Neural cell (in vitro differentiated cells): ENCODE measurements around the gene IL3. TPM values are rescaled to one million over a fixed set of nuclear protein-coding genes. Genes with fewer than 3 reads are reported as not detected.

Experiments used
- H2AFZ ChIP-seq: fragments of 200-600, 300-800 bp; sonication (generic), shearing (Covaris generic); 2 replicates; pipeline ENCODE4 v1.6.0; 2014; ENCODE audit warnings: low read depth, mild to moderate bottlenecking, antibody characterized with exemption, low read length, moderate library complexity
- H3F3A ChIP-seq: fragments of 200-600 bp; shearing (Covaris generic); 2 replicates; pipeline ENCODE4 v1.6.1; 2016; ENCODE audit warnings: mild to moderate bottlenecking, moderate library complexity, mixed read lengths, antibody characterized with exemption, low read length; ENCODE audit not compliant: insufficient read depth, poor library complexity, severe bottlenecking
- H3K27ac ChIP-seq: fragments of 200-600, 300-800 bp; sonication (generic), shearing (Covaris generic); 2 replicates; pipeline ENCODE4 v1.5.1; 2014; ENCODE audit warnings: mild to moderate bottlenecking, low read length, moderate library complexity
- H3K27me3 ChIP-seq: fragments of 300-800, 200-600 bp; sonication (generic), shearing (Covaris generic); 2 replicates; pipeline ENCODE4 v1.6.0; 2014; ENCODE audit warnings: mild to moderate bottlenecking, low read depth, low read length, moderate library complexity; ENCODE audit not compliant: insufficient read depth
- H3K36me3 ChIP-seq: fragments of 300-800, 200-600 bp; sonication (generic), shearing (Covaris generic); 2 replicates; pipeline ENCODE4 v1.5.1; 2014; ENCODE audit warnings: mild to moderate bottlenecking, antibody characterized with exemption, low read length, moderate library complexity; ENCODE audit not compliant: insufficient read depth
- H3K4me2 ChIP-seq: fragments of 300-800, 200-600 bp; sonication (generic), shearing (Covaris generic); 2 replicates; pipeline ENCODE4 v1.6.0; 2014; ENCODE audit warnings: mild to moderate bottlenecking, low read length
- H3K4me3 ChIP-seq: fragments of 300-800, 200-600 bp; sonication (generic), shearing (Covaris generic); 2 replicates; pipeline ENCODE4 v1.5.1; 2014; ENCODE audit warnings: mild to moderate bottlenecking, low read length, moderate library complexity
- H3K79me2 ChIP-seq: fragments of 200-600 bp; shearing (Covaris generic); replicated peaks from 2 replicates; pipeline ENCODE4 v1.6.0; 2014; ENCODE audit warnings: mild to moderate bottlenecking, low read length, moderate library complexity; ENCODE audit not compliant: insufficient read depth
- H3K9ac ChIP-seq: fragments of 300-800, 200-600 bp; sonication (generic), shearing (Covaris generic); 2 replicates; pipeline ENCODE4 v1.6.1; 2016; ENCODE audit warnings: mild to moderate bottlenecking, low read length, mixed read lengths
- H3K9me2 ChIP-seq: fragments of 200-600 bp; shearing (Covaris generic); 2 replicates; pipeline ENCODE4 v1.6.1; 2016; ENCODE audit warnings: mild to moderate bottlenecking, low read length, mixed read lengths; ENCODE audit not compliant: insufficient read depth
- H3K9me3 ChIP-seq: fragments of 200-600, 300-800 bp; sonication (generic), shearing (Covaris generic); 2 replicates; pipeline ENCODE4 v1.6.1; 2016; ENCODE audit warnings: mild to moderate bottlenecking, mixed run types, low read length, moderate library complexity, mixed read lengths
- H4K20me1 ChIP-seq: fragments of 200-600 bp; shearing (Covaris generic); 2 replicates; pipeline ENCODE4 v1.6.1; 2016; ENCODE audit warnings: mild to moderate bottlenecking, mixed run types; ENCODE audit not compliant: insufficient read depth
- EP300 ChIP-seq: fragments of 450-650 bp; conservative IDR thresholded peaks from 2 replicates; pipeline ENCODE4 v1.6.1; 2014; ENCODE audit warnings: antibody characterized with exemption, mild to moderate bottlenecking, moderate library complexity; ENCODE audit not compliant: poor library complexity, severe bottlenecking
- EZH2 ChIP-seq: fragments of 200-600, 300-800 bp; shearing (Covaris generic), sonication (generic); IDR thresholded peaks from 2 replicates; pipeline ENCODE4 v1.6.1; 2014; ENCODE audit warnings: antibody characterized with exemption, low read length, borderline replicate concordance, mild to moderate bottlenecking; ENCODE audit not compliant: insufficient read depth, poor library complexity, severe bottlenecking
- MXI1 ChIP-seq: fragments of 450-650 bp; conservative IDR thresholded peaks from 2 replicates; pipeline ENCODE4 v1.6.1; 2014; ENCODE audit warnings: antibody characterized with exemption, mild to moderate bottlenecking; ENCODE audit not compliant: poor library complexity, severe bottlenecking
- POLR2AphosphoS5 ChIP-seq: IDR thresholded peaks from 2 replicates; pipeline ENCODE4 v1.6.1; 2012
- RAD21 ChIP-seq: fragments of 450-650 bp; conservative IDR thresholded peaks from 2 replicates; pipeline ENCODE4 v1.6.1; 2014; ENCODE audit warnings: antibody characterized with exemption, mild to moderate bottlenecking, moderate library complexity
- REST ChIP-seq: IDR thresholded peaks from 2 replicates; pipeline ENCODE4 v1.6.1; 2012; ENCODE audit warnings: borderline replicate concordance
- SMC3 ChIP-seq: fragments of 450-650 bp; conservative IDR thresholded peaks from 2 replicates; pipeline ENCODE4 v1.6.1; 2014; ENCODE audit warnings: antibody characterized with exemption, mild to moderate bottlenecking, moderate library complexity; ENCODE audit not compliant: poor library complexity
- TAF1 ChIP-seq: IDR thresholded peaks from 2 replicates; pipeline ENCODE4 v1.6.1; 2012; ENCODE audit warnings: low read depth
- polyA plus RNA-seq: library from polyadenylated mRNA; depleted of rRNA; stranded (reverse); fragments of >200 nt; gene quantifications from 2 replicates; pipeline ENCODE4 v1.2.3, GENCODE V29; 2014
- TF ChIP-seq, protein P1 (sequence below): fragments of 450-650 bp; IDR thresholded peaks from 2 replicates; pipeline ENCODE4 v1.5.1; 2014; ENCODE audit warnings: antibody characterized with exemption, mild to moderate bottlenecking, moderate library complexity; ENCODE audit not compliant: poor library complexity, severe bottlenecking

The IL3 gene
- polyA plus RNA-seq, 1 donor from 2014 or later: not detected

DNA sequence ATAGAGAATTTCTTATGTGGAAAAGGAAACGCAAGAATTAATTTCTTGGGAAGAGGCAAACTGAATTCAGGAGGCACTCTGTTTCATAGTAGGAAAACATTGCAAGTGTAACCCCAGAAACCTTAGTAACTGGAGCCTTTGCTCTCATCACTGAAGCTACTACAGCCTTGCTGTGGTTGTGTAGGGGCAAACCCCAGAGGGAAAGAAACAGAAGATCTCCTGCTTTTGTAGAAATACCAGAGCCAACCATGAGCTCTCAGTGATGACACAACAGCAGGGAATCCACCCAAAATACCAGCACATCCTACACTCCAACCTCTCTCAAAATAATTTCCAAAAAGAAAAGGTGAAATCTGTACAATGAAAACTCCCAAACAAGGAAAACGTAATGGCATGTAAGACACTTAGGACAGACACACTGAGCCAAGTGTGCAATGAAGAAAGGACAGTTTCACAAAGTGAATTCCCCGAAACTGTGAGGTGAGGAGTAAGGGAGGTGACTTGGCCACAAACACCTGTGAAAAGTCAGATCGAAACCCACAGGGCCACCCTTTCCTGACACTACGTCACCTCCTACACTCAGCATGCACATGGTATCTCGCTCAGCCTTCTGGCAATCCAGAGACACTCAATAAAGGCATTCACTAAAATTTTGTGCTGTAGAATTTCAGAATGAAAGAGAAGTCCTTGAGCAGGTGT is 40.4 kb upstream of the IL3 start:
- Histone ChIP-seq H3K4me2 (no peak overlapping the region), H3K9me3 (no peaks in the 10 kb centered on the region), H3K27me3 (no peaks in the 10 kb centered on the region), H4K20me1 (no peaks in the 10 kb centered on the region), H3K36me3 (no peaks in the 10 kb centered on the region), H3K9me2 (no peaks in the 10 kb centered on the region), H2AFZ (no peak overlapping the region), H3K79me2 (no peaks in the 10 kb centered on the region), H3K4me3 (no peak overlapping the region), H3K27ac (no peak overlapping the region), H3K9ac (no peak overlapping the region), H3F3A (no peaks in the 10 kb centered on the region)
- TF ChIP-seq REST: no peak
- TF ChIP-seq POLR2AphosphoS5: no peak
- no peak for TF ChIP-seq EP300
- TF ChIP-seq TAF1: no peak
- TF ChIP-seq, protein P1, sequence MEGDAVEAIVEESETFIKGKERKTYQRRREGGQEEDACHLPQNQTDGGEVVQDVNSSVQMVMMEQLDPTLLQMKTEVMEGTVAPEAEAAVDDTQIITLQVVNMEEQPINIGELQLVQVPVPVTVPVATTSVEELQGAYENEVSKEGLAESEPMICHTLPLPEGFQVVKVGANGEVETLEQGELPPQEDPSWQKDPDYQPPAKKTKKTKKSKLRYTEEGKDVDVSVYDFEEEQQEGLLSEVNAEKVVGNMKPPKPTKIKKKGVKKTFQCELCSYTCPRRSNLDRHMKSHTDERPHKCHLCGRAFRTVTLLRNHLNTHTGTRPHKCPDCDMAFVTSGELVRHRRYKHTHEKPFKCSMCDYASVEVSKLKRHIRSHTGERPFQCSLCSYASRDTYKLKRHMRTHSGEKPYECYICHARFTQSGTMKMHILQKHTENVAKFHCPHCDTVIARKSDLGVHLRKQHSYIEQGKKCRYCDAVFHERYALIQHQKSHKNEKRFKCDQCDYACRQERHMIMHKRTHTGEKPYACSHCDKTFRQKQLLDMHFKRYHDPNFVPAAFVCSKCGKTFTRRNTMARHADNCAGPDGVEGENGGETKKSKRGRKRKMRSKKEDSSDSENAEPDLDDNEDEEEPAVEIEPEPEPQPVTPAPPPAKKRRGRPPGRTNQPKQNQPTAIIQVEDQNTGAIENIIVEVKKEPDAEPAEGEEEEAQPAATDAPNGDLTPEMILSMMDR: no peak
- TF ChIP-seq SMC3: no peak
- TF ChIP-seq MXI1: no peak
- TF ChIP-seq EZH2: no peak
- no peak for TF ChIP-seq RAD21

- Histone ChIP-seq H3K27ac (no peak overlapping the region), H3K4me3 (no peak overlapping the region), H3K79me2 (no peaks in the 10 kb centered on the region), H3K9me3 (no peaks in the 10 kb centered on the region), H3K9ac (no peak overlapping the region), H3K9me2 (no peaks in the 10 kb centered on the region), H3F3A (no peaks in the 10 kb centered on the region), H2AFZ (no peak overlapping the region), H4K20me1 (no peaks in the 10 kb centered on the region), H3K36me3 (no peaks in the 10 kb centered on the region), H3K27me3 (no peaks in the 10 kb centered on the region), H3K4me2 (no peak overlapping the region)
- TF ChIP-seq SMC3 (no peak), TAF1 (no peak), EP300 (no peak), EZH2 (no peak), POLR2AphosphoS5 (no peak), MXI1 (no peak), REST (no peak), RAD21 (no peak)
- TF ChIP-seq, protein P1: no peak
Measured at GRCh38 chr5:132020568-132021339, 39.7 kb upstream of the IL3 start.
